ENCODE data around the gene MRPL58.

DNA sequence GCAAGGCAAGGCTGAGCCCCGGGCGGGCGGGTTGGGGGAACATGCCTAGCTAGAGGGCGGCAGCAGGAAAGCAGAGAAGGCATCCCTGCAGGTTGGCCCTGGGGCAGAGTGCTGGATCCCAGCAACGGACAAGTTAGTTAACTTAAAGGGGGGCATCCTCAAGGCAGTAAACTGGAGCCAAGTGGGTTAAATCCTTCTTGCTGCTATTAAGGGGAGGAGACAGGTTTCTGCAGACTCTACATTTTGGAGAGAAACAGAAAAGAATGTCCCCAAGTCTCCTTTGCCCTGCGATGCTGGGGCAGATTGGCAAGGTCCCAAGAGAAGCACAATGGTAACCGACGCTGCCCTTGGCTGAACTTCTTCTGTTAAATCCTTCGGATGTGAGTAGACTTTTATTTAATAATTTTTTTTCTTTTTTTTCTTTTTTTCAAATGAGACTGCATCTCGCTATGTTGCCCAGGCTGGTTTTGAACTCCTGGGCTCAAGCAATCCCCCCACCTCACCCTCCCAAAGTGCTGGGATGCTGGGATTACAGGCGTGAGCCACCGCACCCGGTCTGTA is 20.3 kb downstream of the MRPL58 start:
- TF ChIP-seq POLR2A (IDR thresholded peaks at IDR 0.05): no peak
- TF ChIP-seq CTCF (IDR thresholded peaks at IDR 0.05): no peak

All from testis (tissue), 2 donors.